Endodermal cell (in vitro differentiated cells): ENCODE data around the gene PRR20B. TPM values are rescaled to one million over a fixed set of nuclear protein-coding genes. Genes with fewer than 3 reads are reported as not detected.
"Not testable (repeated sequence)": the region's sequence is repeated elsewhere in the genome, so short reads cannot be mapped to it uniquely, and the experiment has no call there.

Experiments used
- DNase-seq: peaks from one replicate; pipeline ENCODE4 v3.0.0-alpha.2; 2017
- H3K27ac ChIP-seq: 2 replicates; pipeline ENCODE4 v1.5.1; 2013; ENCODE audit warnings: mild to moderate bottlenecking, low read depth, low read length, moderate library complexity
- H3K27me3 ChIP-seq: 2 replicates; pipeline ENCODE4 v1.6.1; 2013; ENCODE audit warnings: mild to moderate bottlenecking, low read length, moderate library complexity; ENCODE audit not compliant: insufficient read depth, control insufficient read depth, poor library complexity, severe bottlenecking
- H3K36me3 ChIP-seq: 2 replicates; pipeline ENCODE4 v1.7.0; 2013; ENCODE audit warnings: mild to moderate bottlenecking, low read length, moderate library complexity; ENCODE audit not compliant: control insufficient read depth, insufficient read depth
- H3K4me1 ChIP-seq: one replicate; pipeline ENCODE4 v1.7.0; 2013; ENCODE audit warnings: low read length; ENCODE audit not compliant: control insufficient read depth, insufficient read depth
- H3K4me3 ChIP-seq: 2 replicates; pipeline ENCODE4 v1.5.1; 2013; ENCODE audit warnings: mild to moderate bottlenecking, low read length, moderate library complexity
- H3K9ac ChIP-seq: 2 replicates; pipeline ENCODE4 v1.6.1; 2013; ENCODE audit warnings: mild to moderate bottlenecking, low read length, moderate library complexity; ENCODE audit not compliant: poor library complexity, severe bottlenecking; ENCODE audit errors: extremely low read depth
- H3K9me3 ChIP-seq: 2 replicates; pipeline ENCODE4 v1.6.1; 2013; ENCODE audit warnings: mild to moderate bottlenecking, low read length, moderate library complexity; ENCODE audit not compliant: control insufficient read depth
- H3K27ac Mint-ChIP-seq: 2 replicates; pipeline ENCODE4 v1.8.0; 2020; ENCODE audit warnings: mixed read lengths
- H3K27me3 Mint-ChIP-seq: 2 replicates; pipeline ENCODE4 v1.8.0; 2021; ENCODE audit warnings: mild to moderate bottlenecking, mixed read lengths; ENCODE audit not compliant: insufficient read depth
- H3K36me3 Mint-ChIP-seq: 2 replicates; pipeline ENCODE4 v1.8.0; 2020; ENCODE audit warnings: low read depth, mixed read lengths
- H3K4me1 Mint-ChIP-seq: 2 replicates; pipeline ENCODE4 v1.8.0; 2020; ENCODE audit warnings: mixed read lengths
- H3K4me3 Mint-ChIP-seq: 2 replicates; pipeline ENCODE4 v1.8.0; 2020; ENCODE audit warnings: mild to moderate bottlenecking, moderate library complexity, mixed read lengths
- H3K9me3 Mint-ChIP-seq: 2 replicates; pipeline ENCODE4 v1.8.0; 2020; ENCODE audit warnings: mild to moderate bottlenecking, mixed read lengths
- WGBS, 2 experiments: methylation state at CpG; one replicate each; pipeline versions ENCODE4 v1.1.5 to v1.1.7; 2013; ENCODE audit warnings: missing lambda C conversion rate in 2 of 2, mixed read lengths in 1 of 2; ENCODE audit not compliant: insufficient coverage in 1 of 2, insufficient read length in 1 of 2; 5-methylcytosine and 5-hydroxymethylcytosine counted together
- total RNA-seq, 2 donors: library from RNA; stranded (reverse); fragmentation: NEBNext Ultra II Directional in 1 of 2; extraction: Animal tissue kit (Norgen Biotek cat#: 25700) in 1 of 2; gene quantifications; 2 replicates in 1 of 2; 3 replicates in 1 of 2; pipeline ENCODE4 v1.2.1, GENCODE V29; 2021
- TF ChIP-seq, protein P1 (sequence below): fragments of 200-600 bp; sonication (generic); conservative IDR thresholded peaks from 2 replicates; pipeline ENCODE4 v1.5.0; 2021; ENCODE audit warnings: antibody characterized with exemption, mild to moderate bottlenecking

The PRR20B gene
- total RNA-seq, 2 donors from 2014 or later: not detected

DNA sequence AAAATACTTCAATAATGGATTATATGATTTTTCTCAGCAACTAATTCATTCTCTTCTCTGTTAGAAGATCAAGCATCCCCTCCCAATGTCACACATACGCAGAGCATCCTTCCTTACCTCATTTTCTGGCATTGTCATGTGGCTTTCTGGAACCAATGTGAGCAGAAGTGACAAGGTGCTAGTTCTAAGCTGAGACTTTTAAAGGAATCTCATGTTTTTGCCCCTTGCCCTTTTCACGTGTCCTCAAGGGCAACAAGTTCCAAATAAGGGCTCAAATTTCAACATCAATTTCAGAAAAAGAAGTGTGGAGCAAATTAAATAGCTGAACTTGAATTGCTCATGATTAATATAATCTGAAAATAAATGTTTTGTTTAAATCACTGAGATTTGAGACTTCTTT, 11.2 kb upstream of the PRR20B start:
- no peaks in the 10 kb centered on the region for H3K36me3 Mint-ChIP-seq
- H3K27ac Mint-ChIP-seq: no peak overlapping the region
- H3K27ac ChIP-seq: no peak overlapping the region
- no peaks in the 10 kb centered on the region for H3K36me3 ChIP-seq
- TF ChIP-seq, protein P1, sequence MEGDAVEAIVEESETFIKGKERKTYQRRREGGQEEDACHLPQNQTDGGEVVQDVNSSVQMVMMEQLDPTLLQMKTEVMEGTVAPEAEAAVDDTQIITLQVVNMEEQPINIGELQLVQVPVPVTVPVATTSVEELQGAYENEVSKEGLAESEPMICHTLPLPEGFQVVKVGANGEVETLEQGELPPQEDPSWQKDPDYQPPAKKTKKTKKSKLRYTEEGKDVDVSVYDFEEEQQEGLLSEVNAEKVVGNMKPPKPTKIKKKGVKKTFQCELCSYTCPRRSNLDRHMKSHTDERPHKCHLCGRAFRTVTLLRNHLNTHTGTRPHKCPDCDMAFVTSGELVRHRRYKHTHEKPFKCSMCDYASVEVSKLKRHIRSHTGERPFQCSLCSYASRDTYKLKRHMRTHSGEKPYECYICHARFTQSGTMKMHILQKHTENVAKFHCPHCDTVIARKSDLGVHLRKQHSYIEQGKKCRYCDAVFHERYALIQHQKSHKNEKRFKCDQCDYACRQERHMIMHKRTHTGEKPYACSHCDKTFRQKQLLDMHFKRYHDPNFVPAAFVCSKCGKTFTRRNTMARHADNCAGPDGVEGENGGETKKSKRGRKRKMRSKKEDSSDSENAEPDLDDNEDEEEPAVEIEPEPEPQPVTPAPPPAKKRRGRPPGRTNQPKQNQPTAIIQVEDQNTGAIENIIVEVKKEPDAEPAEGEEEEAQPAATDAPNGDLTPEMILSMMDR: no peak
- no peak overlapping the region for H3K9ac ChIP-seq
- H3K4me1 ChIP-seq: no peaks in the 10 kb centered on the region
- H3K4me3 Mint-ChIP-seq: no peak overlapping the region
- H3K4me3 ChIP-seq: no peak overlapping the region
- WGBS, 2 experiments: 69 to 90% methylated on average over 2 of the region's 2 CpGs
- no peaks in the 10 kb centered on the region for H3K9me3 ChIP-seq
- H3K27me3 ChIP-seq: no peaks in the 10 kb centered on the region
- H3K27me3 Mint-ChIP-seq: no peaks in the 10 kb centered on the region
- DNase-seq: no peak
- no peaks in the 10 kb centered on the region for H3K4me1 Mint-ChIP-seq
- no peaks in the 10 kb centered on the region for H3K9me3 Mint-ChIP-seq

DNA sequence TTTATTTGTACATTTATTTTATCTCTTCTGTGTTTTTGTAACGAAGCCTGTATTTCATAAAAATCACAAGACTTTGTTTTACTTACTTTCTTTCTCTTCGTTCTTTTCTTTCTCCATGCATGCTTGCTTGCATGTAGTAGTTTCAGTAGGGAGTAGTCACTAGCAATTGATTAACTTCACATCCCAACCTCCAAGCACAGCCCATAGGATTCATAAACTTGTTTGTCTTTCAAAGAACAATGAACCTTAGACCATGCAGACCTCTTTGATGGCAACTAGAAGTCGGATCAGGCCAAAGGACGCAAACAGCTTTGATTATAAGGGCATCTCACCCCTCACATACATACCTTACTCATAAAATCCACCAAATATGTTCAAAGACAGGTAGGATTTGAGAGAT, 9.7 kb upstream of the PRR20B start:
- no peak overlapping the region for H3K27ac Mint-ChIP-seq
- 92 to 100% methylated on average over 2 to 4 of the region's 4 CpGs for WGBS, 2 experiments
- no peak for DNase-seq
- Histone ChIP-seq H3K36me3 (no peaks in the 10 kb centered on the region), H3K4me3 (no peak overlapping the region), H3K27me3 (no peaks in the 10 kb centered on the region), H3K9me3 (no peaks in the 10 kb centered on the region), H3K27ac (no peak overlapping the region), H3K4me1 (no peaks in the 10 kb centered on the region), H3K9ac (no peak overlapping the region)
- TF ChIP-seq, protein P1: no peak
- H3K27me3 Mint-ChIP-seq: no peaks in the 10 kb centered on the region
- no peaks in the 10 kb centered on the region for H3K9me3 Mint-ChIP-seq
- H3K4me1 Mint-ChIP-seq: no peaks in the 10 kb centered on the region
- no peak overlapping the region for H3K4me3 Mint-ChIP-seq
- H3K36me3 Mint-ChIP-seq: no peaks in the 10 kb centered on the region

DNA sequence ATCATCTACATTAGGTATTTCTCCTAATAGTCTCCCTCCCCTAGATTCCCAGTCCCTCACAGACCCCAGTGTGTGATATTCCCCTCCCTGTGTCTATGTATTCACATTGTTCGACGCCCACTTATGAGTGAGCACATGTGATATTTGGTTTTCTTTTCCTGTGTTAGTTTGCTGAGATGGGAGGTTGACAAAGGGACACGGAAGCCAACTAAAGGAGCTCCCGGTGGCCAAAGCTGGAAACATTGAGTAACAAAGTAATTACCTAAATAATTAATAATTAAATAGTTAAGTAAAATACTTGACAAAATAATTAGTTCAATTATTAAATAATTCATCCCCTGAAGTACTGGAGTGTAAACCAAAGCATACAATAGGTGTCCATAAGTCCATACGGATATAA, 8.3 kb upstream of the PRR20B start:
- no peaks in the 10 kb centered on the region for H3K4me1 Mint-ChIP-seq
- no peak for DNase-seq
- Histone ChIP-seq H3K4me3 (no peak overlapping the region), H3K9ac (no peak overlapping the region), H3K27ac (no peak overlapping the region), H3K36me3 (no peaks in the 10 kb centered on the region), H3K27me3 (no peaks in the 10 kb centered on the region), H3K9me3 (no peaks in the 10 kb centered on the region), H3K4me1 (no peaks in the 10 kb centered on the region)
- no peak overlapping the region for H3K27ac Mint-ChIP-seq
- TF ChIP-seq, protein P1: no peak
- 100% methylated on average over 2 of the region's 5 CpGs; no CpG with 5 or more reads in 1 of the 2 experiments for WGBS, 2 experiments
- no peaks in the 10 kb centered on the region for H3K9me3 Mint-ChIP-seq
- H3K36me3 Mint-ChIP-seq: no peaks in the 10 kb centered on the region
- no peaks in the 10 kb centered on the region for H3K27me3 Mint-ChIP-seq
- H3K4me3 Mint-ChIP-seq: no peak overlapping the region

DNA sequence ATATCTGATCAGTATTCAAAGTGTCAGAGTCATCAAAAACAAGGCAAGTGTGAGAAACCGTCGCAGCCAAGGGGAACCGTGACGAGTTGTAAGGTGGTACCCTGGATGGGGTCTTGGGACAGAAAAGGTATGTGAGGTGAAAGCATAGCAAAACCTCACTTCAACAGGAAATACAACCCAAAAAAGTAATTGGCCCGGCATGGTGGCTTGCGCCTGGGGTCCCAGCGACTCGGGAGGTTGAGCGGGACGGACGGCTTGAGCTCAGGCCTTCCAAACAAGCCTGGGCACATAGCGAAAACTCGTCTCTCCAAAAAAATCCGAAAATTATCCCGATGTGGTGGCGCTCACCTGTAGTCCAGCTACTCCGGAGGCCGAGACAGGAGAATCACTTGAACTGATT, 7.5 kb upstream of the PRR20B start:
- not testable (repeated sequence) for H3K9me3 ChIP-seq, H3K27me3 Mint-ChIP-seq, H3K9me3 Mint-ChIP-seq, H3K9ac ChIP-seq, H3K36me3 ChIP-seq, H3K4me1 Mint-ChIP-seq, H3K4me3 Mint-ChIP-seq, H3K27me3 ChIP-seq, DNase-seq, H3K4me1 ChIP-seq, H3K27ac ChIP-seq, H3K36me3 Mint-ChIP-seq, H3K4me3 ChIP-seq, H3K27ac Mint-ChIP-seq
- 95% methylated on average over 7 of the region's 18 CpGs; no CpG with 5 or more reads in 1 of the 2 experiments for whole genome bisulfite sequencing, 2 experiments

DNA sequence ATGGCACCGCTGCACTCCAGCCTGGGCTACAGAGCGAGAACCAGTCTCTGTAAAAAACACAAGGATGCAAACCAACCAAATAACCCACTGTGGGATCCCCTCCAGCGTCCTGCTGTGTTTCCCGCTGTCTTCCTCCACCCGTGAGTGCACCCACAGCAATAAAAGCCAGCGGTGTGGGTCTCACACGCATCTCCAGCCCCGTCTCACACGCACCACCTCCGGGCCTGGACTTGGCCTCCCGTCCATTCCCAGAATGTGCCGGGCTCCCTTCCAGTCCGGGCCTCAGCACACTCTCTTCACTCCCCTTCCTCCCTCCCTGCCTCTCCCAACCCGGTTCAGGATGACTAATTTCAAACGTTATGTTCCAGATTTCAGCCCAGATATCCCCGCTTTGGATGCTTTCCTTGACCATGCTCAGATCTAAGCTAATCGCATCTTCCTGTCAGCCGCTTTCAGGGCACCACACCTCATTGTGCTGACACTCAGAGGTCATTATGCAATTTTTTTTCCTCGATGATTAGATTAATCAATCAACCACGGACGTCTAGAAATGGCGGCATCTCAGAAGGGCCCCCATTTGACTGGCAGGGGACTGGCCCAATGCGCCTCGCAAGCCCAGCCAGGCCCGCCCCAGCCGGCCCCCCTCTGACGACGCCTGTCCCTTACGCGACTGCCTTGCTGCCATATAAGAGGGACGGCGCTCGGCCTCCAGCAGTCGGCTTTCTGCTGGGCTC, 6.9 kb upstream of the PRR20B start, which contains the start of gene PRR20A:
Gene PRR20A (plus strand): TSS at position 684 of the 734 bp plus-strand sequence. CDS start 387 bp downstream, outside the sequence.
- not testable (repeated sequence) for H3K4me1 Mint-ChIP-seq, H3K9ac ChIP-seq, H3K4me3 ChIP-seq, H3K9me3 Mint-ChIP-seq, H3K36me3 Mint-ChIP-seq, H3K36me3 ChIP-seq, H3K27me3 ChIP-seq, H3K27me3 Mint-ChIP-seq, H3K4me1 ChIP-seq, H3K27ac Mint-ChIP-seq, DNase-seq, H3K27ac ChIP-seq, H3K9me3 ChIP-seq, H3K4me3 Mint-ChIP-seq
- WGBS, 2 experiments: 92% methylated on average over 8 of the region's 34 CpGs; no CpG with 5 or more reads in 1 of the 2 experiments
